ENCODE results near the gene SHB.

DNA sequence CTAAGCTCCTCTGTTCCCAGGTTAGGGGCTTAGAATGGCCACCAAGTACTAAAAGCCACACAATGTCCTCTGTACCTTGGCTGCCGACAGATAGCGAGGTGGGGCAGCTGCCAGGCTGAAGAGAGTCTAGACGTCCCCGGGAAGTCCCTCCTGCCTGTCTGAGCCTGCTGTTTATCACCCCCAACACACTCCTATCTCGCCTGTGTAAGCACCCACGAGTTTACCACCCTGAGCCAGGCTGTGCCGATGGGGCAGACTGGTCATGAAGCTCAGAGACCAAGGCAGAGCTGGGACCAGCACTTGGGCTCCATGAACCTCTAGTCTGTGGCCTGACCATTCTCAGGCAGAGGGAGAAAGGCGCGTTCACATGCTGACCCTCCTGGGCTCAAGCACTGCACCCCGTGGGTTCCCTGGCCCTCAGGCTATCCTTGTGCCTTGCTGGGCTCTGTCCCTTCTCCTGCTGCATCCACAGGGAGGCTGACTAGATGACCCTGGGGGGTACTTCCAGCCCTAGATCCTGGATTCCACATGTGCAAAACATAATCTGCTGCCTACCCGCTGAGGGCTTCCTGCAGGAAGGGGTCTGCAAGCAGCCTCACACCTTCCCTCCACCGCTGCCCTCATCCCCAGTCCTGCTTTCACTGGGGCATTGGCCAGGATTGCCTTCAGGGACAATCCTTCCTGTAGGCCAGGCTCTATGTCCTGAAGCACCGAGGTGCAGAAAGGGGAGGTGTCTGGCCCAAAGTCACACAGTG, 146.5 kb downstream of the SHB start:
- no peak for TF ChIP-seq CTCF (IDR thresholded peaks at IDR 0.05)
- TF ChIP-seq POLR2A (IDR thresholded peaks at IDR 0.05) = no peak
